GM10847 (cell line): ENCODE results near the gene THOC2.

Experiments used
- POLR2A ChIP-seq: IDR thresholded peaks from 2 replicates; pipeline ENCODE4 v1.6.1; 2011; ENCODE audit not compliant: insufficient read length; ENCODE audit errors: extremely low read depth

THOC2 gene

GRCh38 chrX:123740006-123740405, 7.2 kb upstream of the THOC2 start:
- no peak for TF ChIP-seq POLR2A

- TF ChIP-seq POLR2A = no peak
Observed at GRCh38 chrX:123739474-123739873, 6.6 kb upstream of the THOC2 start.

GRCh38 chrX:123738378-123738940, 5.6 kb upstream of the THOC2 start:
- no peak for TF ChIP-seq POLR2A

- TF ChIP-seq POLR2A = no peak
Observed at GRCh38 chrX:123736333-123736921, 3.6 kb upstream of the THOC2 start.

GRCh38 chrX:123731987-123732669, 724 bp downstream of the THOC2 start:
- no peak for TF ChIP-seq POLR2A

GRCh38 chrX:123731258-123731986, 1.4 kb downstream of the THOC2 start:
- TF ChIP-seq POLR2A = no peak

GRCh38 chrX:123728554-123728953, 4.3 kb downstream of the THOC2 start:
- TF ChIP-seq POLR2A = no peak

GRCh38 chrX:123728016-123728415, 4.8 kb downstream of the THOC2 start:
- no peak for TF ChIP-seq POLR2A

GRCh38 chrX:123720486-123720885, 12.4 kb downstream of the THOC2 start:
- TF ChIP-seq POLR2A = no peak

GRCh38 chrX:123713841-123714240, 19.0 kb downstream of the THOC2 start:
- TF ChIP-seq POLR2A = no peak

GRCh38 chrX:123713434-123713833, 19.4 kb downstream of the THOC2 start:
- no peak for TF ChIP-seq POLR2A

- no peak for TF ChIP-seq POLR2A
Observed at GRCh38 chrX:123704781-123705180, 28.1 kb downstream of the THOC2 start.

GRCh38 chrX:123698979-123699520, 33.8 kb downstream of the THOC2 start:
- TF ChIP-seq POLR2A = no peak

- TF ChIP-seq POLR2A = no peak
Observed at GRCh38 chrX:123696334-123696733, 36.5 kb downstream of the THOC2 start.

GRCh38 chrX:123695242-123695641, 37.6 kb downstream of the THOC2 start:
- no peak for TF ChIP-seq POLR2A

GRCh38 chrX:123691776-123692175, 41.1 kb downstream of the THOC2 start:
- TF ChIP-seq POLR2A = no peak
